ENCODE measurements around the gene PRKCA.
A peak's percentile ranks its signal among the peaks of the same experiment; 100 is the strongest.

The PRKCA gene

GRCh38 chr17:66750781-66751543 is 448.5 kb downstream of the PRKCA start:
- Histone ChIP-seq H2BK120ac (ENCODE audit: low read depth, low read length) (no peak overlapping the region), H3K9ac (ENCODE audit: low read depth, low read length, poor library complexity) (no peak overlapping the region), H3K27ac (replicated peaks; ENCODE audit: low read length) (no peak overlapping the region), H3K27me3 (ENCODE audit: control insufficient read depth in 3 of 3, insufficient read depth in 3 of 3, low read depth in 1 of 3, low read length in 3 of 3) (peaks cover 0 to 2% (median 0%) of the 10 kb centered on the region in 3 experiments), H2AFZ (ENCODE audit: low read length) (peak overlapping the region; percentile 38), H2BK15ac (ENCODE audit: low read length) (no peak overlapping the region), H3K36me3 (replicated peaks in 1 of 2; ENCODE audit: control insufficient read depth in 2 of 2, insufficient read depth in 2 of 2, low read length in 2 of 2) (no peaks in the 10 kb centered on the region), H2AK5ac (ENCODE audit: low read depth, low read length) (no peak overlapping the region), H2BK12ac (ENCODE audit: low read length) (no peak overlapping the region), H3K23ac (ENCODE audit: low read depth, low read length, poor library complexity) (no peak overlapping the region), H3K4me1 (ENCODE audit: control insufficient read depth in 2 of 2, insufficient read depth in 1 of 2, low read depth in 1 of 2, low read length in 2 of 2) (peaks cover 11 to 18% of the 10 kb centered on the region in 2 donors), H4K8ac (ENCODE audit: low read depth, low read length) (no peak overlapping the region), H3K18ac (ENCODE audit: low read length) (no peak overlapping the region), H4K91ac (ENCODE audit: low read depth, low read length, poor library complexity) (no peak overlapping the region), H3K9me3 (replicated peaks in 1 of 2; ENCODE audit: control insufficient read depth in 2 of 2, insufficient read depth in 1 of 2, low read depth in 1 of 2, low read length in 2 of 2) (no peaks in the 10 kb centered on the region), H3K79me1 (ENCODE audit: low read depth, low read length) (no peaks in the 10 kb centered on the region), H3K4me2 (ENCODE audit: insufficient read depth, low read length, poor library complexity, severe bottlenecking) (no peak overlapping the region), H3K4me3 (ENCODE audit: low read length in 2 of 2) (no peak overlapping the region), H2BK5ac (ENCODE audit: low read length) (no peak overlapping the region), H3K4ac (ENCODE audit: low read length) (no peak overlapping the region), H3K14ac (ENCODE audit: low read length) (no peak overlapping the region)
- no CpG with 5 or more reads among the region's 11 CpGs for WGBS, 2 donors (ENCODE audit: extremely low coverage in 2 of 2, insufficient read length in 2 of 2, insufficient replicate concordance in 1 of 2)
- DNase-seq (ENCODE audit: low spot score): no peak

GRCh38 chr17:66751771-66752170 is 449.4 kb downstream of the PRKCA start:
- no peak overlapping the region for H4K91ac ChIP-seq (ENCODE audit: low read depth, low read length, poor library complexity)
- H3K9ac ChIP-seq (ENCODE audit: low read depth, low read length, poor library complexity): no peak overlapping the region
- DNase-seq (ENCODE audit: low spot score): no peak
- no peak overlapping the region for H3K23ac ChIP-seq (ENCODE audit: low read depth, low read length, poor library complexity)
- no peak overlapping the region for H3K4me2 ChIP-seq (ENCODE audit: insufficient read depth, low read length, poor library complexity, severe bottlenecking)
- no peak overlapping the region for H3K18ac ChIP-seq (ENCODE audit: low read length)
- no peak overlapping the region for H4K8ac ChIP-seq (ENCODE audit: low read depth, low read length)
- peaks cover 11 to 18% of the 10 kb centered on the region in 2 donors for H3K4me1 ChIP-seq (ENCODE audit: control insufficient read depth in 2 of 2, insufficient read depth in 1 of 2, low read depth in 1 of 2, low read length in 2 of 2)
- no peak overlapping the region for H2BK15ac ChIP-seq (ENCODE audit: low read length)
- WGBS, 2 donors (ENCODE audit: extremely low coverage in 2 of 2, insufficient read length in 2 of 2, insufficient replicate concordance in 1 of 2): no CpG with 5 or more reads among the region's 3 CpGs
- H3K27me3 ChIP-seq (ENCODE audit: control insufficient read depth in 3 of 3, insufficient read depth in 3 of 3, low read depth in 1 of 3, low read length in 3 of 3): peaks cover 0 to 2% (median 0%) of the 10 kb centered on the region in 3 experiments
- H2AFZ ChIP-seq (ENCODE audit: low read length): no peak overlapping the region
- no peaks in the 10 kb centered on the region for H3K9me3 ChIP-seq (replicated peaks in 1 of 2; ENCODE audit: control insufficient read depth in 2 of 2, insufficient read depth in 1 of 2, low read depth in 1 of 2, low read length in 2 of 2)
- no peak overlapping the region for H3K4me3 ChIP-seq (ENCODE audit: low read length in 2 of 2)
- peak overlapping the region; percentile 14 for H3K4ac ChIP-seq (ENCODE audit: low read length)
- H2BK120ac ChIP-seq (ENCODE audit: low read depth, low read length): no peak overlapping the region
- no peak overlapping the region for H3K27ac ChIP-seq (replicated peaks; ENCODE audit: low read length)
- no peak overlapping the region for H2BK12ac ChIP-seq (ENCODE audit: low read length)
- H3K14ac ChIP-seq (ENCODE audit: low read length): no peak overlapping the region
- no peaks in the 10 kb centered on the region for H3K79me1 ChIP-seq (ENCODE audit: low read depth, low read length)
- H2AK5ac ChIP-seq (ENCODE audit: low read depth, low read length): no peak overlapping the region
- no peak overlapping the region for H2BK5ac ChIP-seq (ENCODE audit: low read length)
- no peaks in the 10 kb centered on the region for H3K36me3 ChIP-seq (replicated peaks in 1 of 2; ENCODE audit: control insufficient read depth in 2 of 2, insufficient read depth in 2 of 2, low read length in 2 of 2)

GRCh38 chr17:66752411-66752810 is 450.0 kb downstream of the PRKCA start:
- WGBS, 2 donors (ENCODE audit: extremely low coverage in 2 of 2, insufficient read length in 2 of 2, insufficient replicate concordance in 1 of 2): no CpG with 5 or more reads among the region's 3 CpGs
- H2BK120ac ChIP-seq (ENCODE audit: low read depth, low read length): no peak overlapping the region
- no peak overlapping the region for H4K91ac ChIP-seq (ENCODE audit: low read depth, low read length, poor library complexity)
- H3K79me1 ChIP-seq (ENCODE audit: low read depth, low read length): no peaks in the 10 kb centered on the region
- peaks cover 0 to 2% (median 0%) of the 10 kb centered on the region in 3 experiments for H3K27me3 ChIP-seq (ENCODE audit: control insufficient read depth in 3 of 3, insufficient read depth in 3 of 3, low read depth in 1 of 3, low read length in 3 of 3)
- H3K4me3 ChIP-seq (ENCODE audit: low read length in 2 of 2): no peak overlapping the region
- H3K27ac ChIP-seq (replicated peaks; ENCODE audit: low read length): no peak overlapping the region
- H3K9me3 ChIP-seq (replicated peaks in 1 of 2; ENCODE audit: control insufficient read depth in 2 of 2, insufficient read depth in 1 of 2, low read depth in 1 of 2, low read length in 2 of 2): no peaks in the 10 kb centered on the region
- H3K18ac ChIP-seq (ENCODE audit: low read length): peak overlapping the region; percentile 30
- H3K4ac ChIP-seq (ENCODE audit: low read length): no peak overlapping the region
- DNase-seq (ENCODE audit: low spot score): no peak
- H3K4me1 ChIP-seq (ENCODE audit: control insufficient read depth in 2 of 2, insufficient read depth in 1 of 2, low read depth in 1 of 2, low read length in 2 of 2): peaks cover 11 to 18% of the 10 kb centered on the region in 2 donors
- no peak overlapping the region for H4K8ac ChIP-seq (ENCODE audit: low read depth, low read length)
- no peak overlapping the region for H3K14ac ChIP-seq (ENCODE audit: low read length)
- no peak overlapping the region for H2AK5ac ChIP-seq (ENCODE audit: low read depth, low read length)
- no peak overlapping the region for H3K4me2 ChIP-seq (ENCODE audit: insufficient read depth, low read length, poor library complexity, severe bottlenecking)
- H2BK12ac ChIP-seq (ENCODE audit: low read length): no peak overlapping the region
- no peak overlapping the region for H2BK15ac ChIP-seq (ENCODE audit: low read length)
- H3K9ac ChIP-seq (ENCODE audit: low read depth, low read length, poor library complexity): no peak overlapping the region
- no peak overlapping the region for H3K23ac ChIP-seq (ENCODE audit: low read depth, low read length, poor library complexity)
- H2AFZ ChIP-seq (ENCODE audit: low read length): no peak overlapping the region
- H3K36me3 ChIP-seq (replicated peaks in 1 of 2; ENCODE audit: control insufficient read depth in 2 of 2, insufficient read depth in 2 of 2, low read length in 2 of 2): no peaks in the 10 kb centered on the region
- H2BK5ac ChIP-seq (ENCODE audit: low read length): no peak overlapping the region

- Histone ChIP-seq H3K36me3 (replicated peaks in 1 of 2; ENCODE audit: control insufficient read depth in 2 of 2, insufficient read depth in 2 of 2, low read length in 2 of 2) (no peaks in the 10 kb centered on the region), H3K9me3 (replicated peaks in 1 of 2; ENCODE audit: control insufficient read depth in 2 of 2, insufficient read depth in 1 of 2, low read depth in 1 of 2, low read length in 2 of 2) (peaks cover 0 to under 1% of the 10 kb centered on the region in 2 donors), H4K8ac (ENCODE audit: low read depth, low read length) (no peak overlapping the region), H3K18ac (ENCODE audit: low read length) (no peak overlapping the region), H2BK12ac (ENCODE audit: low read length) (no peak overlapping the region), H3K4me1 (ENCODE audit: control insufficient read depth in 2 of 2, insufficient read depth in 1 of 2, low read depth in 1 of 2, low read length in 2 of 2) (peaks cover 11 to 18% of the 10 kb centered on the region in 2 donors), H3K27me3 (ENCODE audit: control insufficient read depth in 3 of 3, insufficient read depth in 3 of 3, low read depth in 1 of 3, low read length in 3 of 3) (no peaks in the 10 kb centered on the region), H3K79me1 (ENCODE audit: low read depth, low read length) (no peaks in the 10 kb centered on the region), H3K4me2 (ENCODE audit: insufficient read depth, low read length, poor library complexity, severe bottlenecking) (no peak overlapping the region), H3K14ac (ENCODE audit: low read length) (no peak overlapping the region), H2BK120ac (ENCODE audit: low read depth, low read length) (no peak overlapping the region), H3K9ac (ENCODE audit: low read depth, low read length, poor library complexity) (no peak overlapping the region), H2BK5ac (ENCODE audit: low read length) (no peak overlapping the region), H3K4ac (ENCODE audit: low read length) (no peak overlapping the region), H4K91ac (ENCODE audit: low read depth, low read length, poor library complexity) (no peak overlapping the region), H2AFZ (ENCODE audit: low read length) (no peak overlapping the region), H2AK5ac (ENCODE audit: low read depth, low read length) (no peak overlapping the region), H3K23ac (ENCODE audit: low read depth, low read length, poor library complexity) (no peak overlapping the region), H3K4me3 (ENCODE audit: low read length in 2 of 2) (no peak overlapping the region), H3K27ac (replicated peaks; ENCODE audit: low read length) (no peak overlapping the region), H2BK15ac (ENCODE audit: low read length) (no peak overlapping the region)
- WGBS, 2 donors (ENCODE audit: extremely low coverage in 2 of 2, insufficient read length in 2 of 2, insufficient replicate concordance in 1 of 2): no CpG with 5 or more reads among the region's 11 CpGs
- DNase-seq (ENCODE audit: low spot score): no peak
Observed at GRCh38 chr17:66753126-66753920, 450.9 kb downstream of the PRKCA start.

Measured in neuronal stem cell (in vitro differentiated cells).